Stimulated activated CD4-positive, alpha-beta T cell treated with anti-CD3 and anti-CD28 coated beads, TNF-alpha, amount 100 ng/mL, for 1 hour (primary cell): ENCODE results near the gene CMYA5.

Source experiments
- DNase-seq, 3 donors: peaks; one replicate each; pipeline ENCODE4 v3.0.0-alpha.2; 2020; ENCODE audit warnings: low read depth in 3 of 3, low spot score in 1 of 3

Gene CMYA5

GRCh38 chr5:79793304-79793703 is 103.7 kb downstream of the CMYA5 start:
- DNase-seq: no peak

- no peak for DNase-seq
Measured at GRCh38 chr5:79793722-79794121, 104.1 kb downstream of the CMYA5 start.

GRCh38 chr5:79794347-79794746 is 104.7 kb downstream of the CMYA5 start:
- no peak for DNase-seq

- no peak for DNase-seq
Measured at GRCh38 chr5:79795764-79796398, 106.2 kb downstream of the CMYA5 start.

- no peak for DNase-seq
Measured at GRCh38 chr5:79798893-79799590, 109.4 kb downstream of the CMYA5 start.

GRCh38 chr5:79800979-79801827 is 111.6 kb downstream of the CMYA5 start:
- DNase-seq: no peak

GRCh38 chr5:79802406-79802805 is 112.8 kb downstream of the CMYA5 start:
- no peak for DNase-seq

GRCh38 chr5:79803007-79803406 is 113.4 kb downstream of the CMYA5 start:
- no peak for DNase-seq

- no peak for DNase-seq
Measured at GRCh38 chr5:79806741-79807140, 117.1 kb downstream of the CMYA5 start.

- DNase-seq: no peak
Measured at GRCh38 chr5:79809743-79810142, 120.1 kb downstream of the CMYA5 start.

- DNase-seq: no peak
Measured at GRCh38 chr5:79811081-79811480, 121.4 kb downstream of the CMYA5 start.

GRCh38 chr5:79811904-79812303 is 122.3 kb downstream of the CMYA5 start:
- no peak for DNase-seq

GRCh38 chr5:79814699-79815098 is 125.1 kb downstream of the CMYA5 start:
- no peak for DNase-seq

- DNase-seq: no peak
Measured at GRCh38 chr5:79816014-79816413, 126.4 kb downstream of the CMYA5 start.

GRCh38 chr5:79820648-79821047 is 131.0 kb downstream of the CMYA5 start:
- DNase-seq: no peak

- no peak for DNase-seq
Measured at GRCh38 chr5:79824444-79824843, 134.8 kb downstream of the CMYA5 start.

GRCh38 chr5:79825802-79826201 is 136.2 kb downstream of the CMYA5 start:
- DNase-seq: no peak

- DNase-seq: no peak
Measured at GRCh38 chr5:79827159-79827629, 137.6 kb downstream of the CMYA5 start.

- no peak for DNase-seq
Measured at GRCh38 chr5:79829260-79829659, 139.6 kb downstream of the CMYA5 start.

GRCh38 chr5:79831381-79832309 is 142.0 kb downstream of the CMYA5 start:
- DNase-seq: no peak

GRCh38 chr5:79832911-79833310 is 143.3 kb downstream of the CMYA5 start:
- DNase-seq: no peak
